OCI-LY7 (cell line): ENCODE measurements around the gene RHBDL1. TPM values are rescaled to one million over a fixed set of nuclear protein-coding genes. Genes with fewer than 3 reads are reported as not detected.

Source experiments
- BruUV-seq: library from RNA; stranded (reverse); fragments of 400-500 nt; replicated peaks from 2 replicates; lab custom pipeline; 2021; lab: Mats Ljungman, UMichigan
- CTCF ChIA-PET: fragments of 300-600 bp; sonication (Branson Sonifier 250); formaldehyde crosslinking; loops from one replicate; lab custom pipeline; 2022; ENCODE audit warnings: antibody characterized with exemption; ENCODE audit not compliant: unreplicated experiment; lab: Charles Lee
- POLR2A ChIA-PET: fragments of 300-600 bp; sonication (Branson Sonifier 250); formaldehyde crosslinking; loops from one replicate; lab custom pipeline; 2022; ENCODE audit warnings: antibody characterized with exemption; lab: Charles Lee
- DNase-seq: peaks from one replicate; pipeline ENCODE4 v3.0.0-alpha.2; 2015; ENCODE audit warnings: low spot score
- H2AFZ ChIP-seq: fragments of 200-600 bp; sonication (generic), shearing (Covaris generic); 2 replicates; pipeline ENCODE4 v1.6.1; 2014; ENCODE audit warnings: mild to moderate bottlenecking, antibody characterized with exemption, low read length, moderate library complexity
- H3K27ac ChIP-seq: fragments of 200-600 bp; sonication (generic); 2 replicates; pipeline ENCODE4 v1.5.1; 2014; ENCODE audit warnings: mixed run types, low read depth, mild to moderate bottlenecking, moderate library complexity, low read length, inconsistent platforms; ENCODE audit not compliant: poor library complexity, severe bottlenecking
- H3K36me3 ChIP-seq: fragments of 200-600 bp; sonication (generic); 2 replicates; pipeline ENCODE4 v1.6.1; 2014; ENCODE audit warnings: mild to moderate bottlenecking, antibody characterized with exemption, low read length, moderate library complexity, mixed read lengths; ENCODE audit not compliant: insufficient read depth
- H3K4me1 ChIP-seq: fragments of 200-600 bp; sonication (generic); 2 replicates; pipeline ENCODE4 v1.5.1; 2014; ENCODE audit warnings: mild to moderate bottlenecking, low read length; ENCODE audit not compliant: insufficient read depth, poor library complexity, severe bottlenecking
- H3K4me2 ChIP-seq: fragments of 200-600 bp; sonication (generic); 2 replicates; pipeline ENCODE4 v1.6.1; 2014; ENCODE audit warnings: mild to moderate bottlenecking, low read length
- H3K4me3 ChIP-seq: fragments of 200-600 bp; sonication (generic); 2 replicates; pipeline ENCODE4 v1.5.1; 2014; ENCODE audit warnings: mild to moderate bottlenecking, low read depth, low read length; ENCODE audit not compliant: poor library complexity, severe bottlenecking
- H3K79me2 ChIP-seq: fragments of 200-600 bp; sonication (generic); 2 replicates; pipeline ENCODE4 v1.6.1; 2016; ENCODE audit warnings: low read depth, mild to moderate bottlenecking, low read length, moderate library complexity, mixed read lengths; ENCODE audit not compliant: insufficient read depth
- H3K9me2 ChIP-seq: fragments of 200-600 bp; sonication (generic); 2 replicates; pipeline ENCODE4 v1.6.1; 2016; ENCODE audit warnings: mild to moderate bottlenecking, low read length, mixed read lengths; ENCODE audit not compliant: insufficient read depth
- H3K9me3 ChIP-seq: fragments of 200-600 bp; sonication (generic); 2 replicates; pipeline ENCODE4 v1.6.1; 2014; ENCODE audit warnings: mild to moderate bottlenecking, mixed run types, low read length, mixed read lengths
- H4K20me1 ChIP-seq: fragments of 200-600 bp; sonication (generic); 2 replicates; pipeline ENCODE4 v1.6.1; 2014; ENCODE audit warnings: mild to moderate bottlenecking, antibody characterized with exemption, low read length, moderate library complexity, mixed read lengths; ENCODE audit not compliant: insufficient read depth
- CTCF ChIP-seq: fragments of 200-600 bp; sonication (generic); conservative IDR thresholded peaks from 2 replicates; pipeline ENCODE4 v1.5.1; 2014; ENCODE audit warnings: mild to moderate bottlenecking, antibody characterized with exemption, low read length, moderate library complexity, mixed read lengths
- EZH2phosphoT487 ChIP-seq: fragments of 200-600 bp; sonication (generic); IDR thresholded peaks from 2 replicates; pipeline ENCODE4 v1.6.1; 2018; ENCODE audit warnings: low read depth, borderline replicate concordance, mild to moderate bottlenecking, mixed run types, antibody characterized with exemption, low read length, moderate library complexity, mixed read lengths
- intact Hi-C: fragments of 100-400 bp; cut with micrococcal nuclease; formaldehyde crosslinking; loops from one replicate; pipeline ENCODE4 v1.10.0; 2022; ENCODE audit not compliant: unreplicated experiment
- total RNA-seq, 2 experiments: library from RNA; depleted of rRNA in 1 of 2; stranded (reverse); fragments of >200 nt in 1 of 2; shearing (Covaris generic) in 1 of 2; gene quantifications; 2 replicates each; pipeline ENCODE4 v1.2.3, GENCODE V29; 2014 to 2022

The RHBDL1 gene
- total RNA-seq, 2 experiments from 2014 or later, result 4.2 TPM

- no peaks in the 10 kb centered on the region for H3K36me3 ChIP-seq
- no peak overlapping the region for H3K27ac ChIP-seq
- intact Hi-C loops, result no loop called here
- no peaks in the 10 kb centered on the region for H3K4me1 ChIP-seq
- TF ChIP-seq CTCF (no peak), EZH2phosphoT487 (no peak)
- H2AFZ ChIP-seq, result no peak overlapping the region
- BruUV-seq, result no TSS peak
- ChIA-PET POLR2A (no interaction called here), CTCF (no interaction called here)
- no peaks in the 10 kb centered on the region for H3K79me2 ChIP-seq
- no peaks in the 10 kb centered on the region for H3K9me2 ChIP-seq
- no peaks in the 10 kb centered on the region for H3K9me3 ChIP-seq
- no peaks in the 10 kb centered on the region for H4K20me1 ChIP-seq
- no peak overlapping the region for H3K4me3 ChIP-seq
- H3K4me2 ChIP-seq, result no peak overlapping the region
- no peak for DNase-seq
Measured at GRCh38 chr16:628321-629061, 47.0 kb upstream of the RHBDL1 start.

- Histone ChIP-seq H3K79me2 (no peaks in the 10 kb centered on the region), H4K20me1 (no peaks in the 10 kb centered on the region), H3K27ac (no peak overlapping the region), H3K9me3 (no peaks in the 10 kb centered on the region), H3K4me2 (no peak overlapping the region), H3K9me2 (no peaks in the 10 kb centered on the region), H3K4me1 (no peaks in the 10 kb centered on the region), H2AFZ (no peak overlapping the region), H3K36me3 (0 out of 2 replicates have a peak, but pooled peaks cover 5% of the 10 kb centered on the region), H3K4me3 (no peak overlapping the region)
- POLR2A ChIA-PET, result no interaction called here
- no TSS peak for BruUV-seq
- no peak for TF ChIP-seq EZH2phosphoT487
- TF ChIP-seq CTCF, result no peak
- CTCF ChIA-PET, result no interaction called here
- intact Hi-C loops, result no loop called here
- no peak for DNase-seq
Measured at GRCh38 chr16:629185-629832, 46.2 kb upstream of the RHBDL1 start.

GRCh38 chr16:629833-630248 lies 45.6 kb upstream of the RHBDL1 start:
- H3K79me2 ChIP-seq, result no peaks in the 10 kb centered on the region; the same call in 1 of the 2 replicates
- H4K20me1 ChIP-seq, result no peaks in the 10 kb centered on the region
- H3K4me3 ChIP-seq, result no peak overlapping the region
- intact Hi-C loops, result no loop called here
- H3K4me1 ChIP-seq, result peaks cover 1% of the 10 kb centered on the region
- TF ChIP-seq EZH2phosphoT487 (no peak), CTCF (no peak)
- H2AFZ ChIP-seq, result no peak overlapping the region
- no peak overlapping the region for H3K4me2 ChIP-seq
- no TSS peak for BruUV-seq
- no peak overlapping the region for H3K27ac ChIP-seq
- peaks cover 8% of the 10 kb centered on the region; the same call in 1 of the 2 replicates for H3K36me3 ChIP-seq
- ChIA-PET CTCF (no interaction called here), POLR2A (no interaction called here)
- H3K9me3 ChIP-seq, result no peaks in the 10 kb centered on the region
- no peaks in the 10 kb centered on the region for H3K9me2 ChIP-seq
- DNase-seq, result no peak
